ENCODE results near the gene PLA2G2C.

PLA2G2C gene

GRCh38 chr1:20126041-20126805 lies 60.1 kb downstream of the PLA2G2C start:
- no peak for DNase-seq

DNA sequence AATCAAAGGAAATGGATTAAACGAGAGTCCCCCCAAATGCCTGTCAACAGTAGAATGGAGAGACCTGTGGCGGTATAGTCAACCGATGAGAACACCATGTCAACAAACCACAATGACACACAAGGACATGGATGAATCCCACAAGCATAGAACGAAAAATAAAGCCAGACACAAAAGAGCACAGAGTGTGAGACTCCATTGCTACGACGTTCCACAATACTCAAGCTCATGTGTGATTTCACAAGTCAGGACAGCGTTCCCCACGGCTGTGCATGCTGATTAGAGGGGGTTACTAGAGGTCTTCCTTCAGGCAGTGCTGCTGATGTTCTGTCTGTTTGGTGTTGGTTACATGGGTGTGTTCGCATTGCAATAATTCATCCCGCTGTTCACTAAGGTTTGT lies 61.2 kb downstream of the PLA2G2C start:
- no peak for DNase-seq

- no peak for DNase-seq
Measured at GRCh38 chr1:20124456-20125057, 61.8 kb downstream of the PLA2G2C start.

- no peak for DNase-seq
Measured at GRCh38 chr1:20123722-20124455, 62.4 kb downstream of the PLA2G2C start.

DNA sequence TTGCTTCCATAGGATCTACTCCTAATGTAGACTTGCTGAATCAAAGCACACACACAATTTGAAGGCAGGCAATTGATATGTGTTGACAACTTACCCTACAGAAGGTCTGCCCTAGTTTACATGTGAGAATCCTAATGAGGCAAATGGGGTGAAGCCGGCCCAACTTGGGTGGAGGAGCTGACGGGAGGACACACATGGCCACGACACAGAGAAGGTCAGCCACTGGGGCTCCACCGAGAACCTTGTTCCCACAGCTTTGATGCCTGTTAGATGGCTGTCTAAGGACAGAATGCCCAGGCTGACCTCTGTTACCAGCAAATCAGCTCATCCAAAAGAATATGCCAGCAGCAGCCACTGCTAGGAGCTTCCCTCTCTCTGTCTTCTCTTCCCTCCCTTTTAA lies 65.5 kb downstream of the PLA2G2C start:
- no peak for DNase-seq

DNA sequence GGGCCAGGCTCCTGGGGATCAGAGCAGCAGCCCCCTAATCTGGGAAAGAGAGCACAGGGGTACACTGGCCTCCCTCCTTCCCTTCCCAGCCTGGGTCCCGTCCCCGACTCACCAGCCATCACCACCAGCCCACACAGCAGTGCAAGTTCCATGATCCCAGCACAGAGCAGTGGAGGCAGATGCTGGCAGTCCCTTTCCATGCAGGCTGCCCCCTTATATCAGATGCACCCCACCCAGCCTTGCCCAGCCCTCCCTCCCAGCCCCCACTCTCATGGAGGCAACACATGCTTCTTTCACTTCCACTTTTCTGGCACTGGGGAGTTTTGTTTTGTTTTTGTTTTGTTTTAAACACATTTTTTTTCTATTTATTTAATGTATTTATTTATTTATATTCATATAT lies 67.0 kb downstream of the PLA2G2C start, which contains the start of gene PLA2G2D:
Gene PLA2G2D, minus strand, starts transcription at position 190 of the 400 bp plus-strand sequence. Its CDS starts 38 bp downstream, at position 152.
- no peak for DNase-seq

GRCh38 chr1:20117236-20117635 lies 69.1 kb downstream of the PLA2G2C start:
- DNase-seq, result no peak

GRCh38 chr1:20115916-20116315 lies 70.4 kb downstream of the PLA2G2C start:
- no peak for DNase-seq

DNA sequence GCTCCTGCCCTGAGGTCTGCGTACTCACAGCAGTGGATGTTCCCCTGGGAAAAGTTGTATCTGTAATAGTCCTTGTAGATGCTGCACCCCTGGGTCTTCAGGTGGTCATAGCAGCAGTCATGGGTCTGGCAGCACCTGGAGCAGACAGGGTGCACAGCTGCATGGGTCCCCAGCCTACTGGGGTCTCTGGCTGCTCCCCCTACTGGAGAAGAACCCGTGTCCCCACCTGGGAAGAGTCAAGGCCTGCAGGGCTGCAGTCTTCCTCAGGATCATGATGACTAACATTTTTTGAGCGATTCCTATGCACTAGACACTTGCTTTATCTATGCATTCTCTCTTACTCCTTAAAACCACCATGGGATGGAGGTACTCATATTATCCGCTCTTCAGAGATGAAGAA lies 70.8 kb downstream of the PLA2G2C start:
- no peak for DNase-seq

DNA sequence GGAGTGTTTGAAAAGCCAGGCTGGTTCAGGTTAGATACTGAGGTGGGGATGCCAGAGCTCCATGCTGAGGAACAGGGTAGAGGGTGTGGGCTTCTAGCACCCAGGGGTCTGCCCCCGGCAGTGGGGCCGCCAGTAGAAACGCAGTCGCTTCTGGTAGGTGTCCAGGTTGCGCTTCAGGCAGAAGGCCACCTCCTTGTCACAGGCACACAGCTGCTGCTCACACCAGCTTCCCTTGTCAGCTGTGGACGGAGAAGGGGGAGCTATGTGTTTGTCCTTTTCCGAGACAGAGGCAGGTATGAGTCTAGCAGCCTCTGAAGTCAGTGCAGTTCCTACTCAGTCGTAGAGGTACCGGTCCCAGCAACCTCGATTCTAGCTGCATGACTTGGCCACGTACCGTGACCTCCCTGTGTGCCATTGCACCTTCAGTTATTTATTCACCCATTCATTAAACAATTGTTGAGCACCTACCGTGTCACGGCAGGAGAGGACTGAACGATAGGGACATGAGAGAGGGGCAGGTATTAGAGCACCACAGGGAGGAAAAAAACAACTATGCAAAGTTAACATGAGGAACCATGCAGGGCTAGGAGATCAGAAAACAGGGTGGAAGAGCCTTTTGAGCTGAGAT lies 72.2 kb downstream of the PLA2G2C start:
- no peak for DNase-seq
